BLaER1 (cell line): Measurements from ENCODE around the gene MN1.

Experiments
- H3K27ac ChIP-seq: shearing (Covaris generic); formaldehyde crosslinking; 2 replicates; pipeline ENCODE4 v1.8.1; 2022
- H3K27me3 ChIP-seq: shearing (Covaris generic); formaldehyde crosslinking; 2 replicates; pipeline ENCODE4 v1.8.1; 2022
- H3K36me3 ChIP-seq: shearing (Covaris generic); formaldehyde crosslinking; 2 replicates; pipeline ENCODE4 v1.8.1; 2022
- H3K4me1 ChIP-seq: shearing (Covaris generic); formaldehyde crosslinking; 2 replicates; pipeline ENCODE4 v1.8.1; 2022
- H3K4me2 ChIP-seq: shearing (Covaris generic); formaldehyde crosslinking; 2 replicates; pipeline ENCODE4 v1.8.1; 2022
- H3K4me3 ChIP-seq: shearing (Covaris generic); formaldehyde crosslinking; 2 replicates; pipeline ENCODE4 v1.8.1; 2022
- H3K9ac ChIP-seq: shearing (Covaris generic); formaldehyde crosslinking; 2 replicates; pipeline ENCODE4 v1.8.1; 2022
- H3K9me3 ChIP-seq: shearing (Covaris generic); formaldehyde crosslinking; 2 replicates; pipeline ENCODE4 v1.8.1; 2022
- H4K20me1 ChIP-seq: shearing (Covaris generic); formaldehyde crosslinking; 2 replicates; pipeline ENCODE4 v1.8.1; 2022
- Cebpa-rat ChIP-seq: shearing (Covaris generic); IDR thresholded peaks from 2 replicates; pipeline ENCODE4 v1.8.1; 2022

Gene MN1

GRCh38 chr22:27732391-27732790 is 69.2 kb downstream of the MN1 start:
- H3K9me3 ChIP-seq: no peaks in the 10 kb centered on the region
- no peaks in the 10 kb centered on the region for H3K36me3 ChIP-seq
- H3K4me3 ChIP-seq: no peak overlapping the region
- no peaks in the 10 kb centered on the region; the same call in 1 of the 2 replicates for H3K27me3 ChIP-seq
- H3K4me2 ChIP-seq: no peak overlapping the region
- peaks cover 15% of the 10 kb centered on the region for H3K4me1 ChIP-seq
- peak overlapping the region; percentile 22; the same call in 1 of the 2 replicates for H3K27ac ChIP-seq
- H3K9ac ChIP-seq: no peak overlapping the region
- TF ChIP-seq Cebpa-rat: no peak
- H4K20me1 ChIP-seq: no peaks in the 10 kb centered on the region

- Histone ChIP-seq H3K27ac (no peak overlapping the region), H3K27me3 (no peaks in the 10 kb centered on the region; the same call in 1 of the 2 replicates), H3K36me3 (no peaks in the 10 kb centered on the region), H3K9ac (no peak overlapping the region), H3K4me2 (no peak overlapping the region), H3K4me1 (peaks cover 23% of the 10 kb centered on the region), H3K4me3 (no peak overlapping the region), H4K20me1 (no peaks in the 10 kb centered on the region), H3K9me3 (no peaks in the 10 kb centered on the region)
- no peak for TF ChIP-seq Cebpa-rat
Measured at GRCh38 chr22:27731621-27732020, 69.9 kb downstream of the MN1 start.

DNA sequence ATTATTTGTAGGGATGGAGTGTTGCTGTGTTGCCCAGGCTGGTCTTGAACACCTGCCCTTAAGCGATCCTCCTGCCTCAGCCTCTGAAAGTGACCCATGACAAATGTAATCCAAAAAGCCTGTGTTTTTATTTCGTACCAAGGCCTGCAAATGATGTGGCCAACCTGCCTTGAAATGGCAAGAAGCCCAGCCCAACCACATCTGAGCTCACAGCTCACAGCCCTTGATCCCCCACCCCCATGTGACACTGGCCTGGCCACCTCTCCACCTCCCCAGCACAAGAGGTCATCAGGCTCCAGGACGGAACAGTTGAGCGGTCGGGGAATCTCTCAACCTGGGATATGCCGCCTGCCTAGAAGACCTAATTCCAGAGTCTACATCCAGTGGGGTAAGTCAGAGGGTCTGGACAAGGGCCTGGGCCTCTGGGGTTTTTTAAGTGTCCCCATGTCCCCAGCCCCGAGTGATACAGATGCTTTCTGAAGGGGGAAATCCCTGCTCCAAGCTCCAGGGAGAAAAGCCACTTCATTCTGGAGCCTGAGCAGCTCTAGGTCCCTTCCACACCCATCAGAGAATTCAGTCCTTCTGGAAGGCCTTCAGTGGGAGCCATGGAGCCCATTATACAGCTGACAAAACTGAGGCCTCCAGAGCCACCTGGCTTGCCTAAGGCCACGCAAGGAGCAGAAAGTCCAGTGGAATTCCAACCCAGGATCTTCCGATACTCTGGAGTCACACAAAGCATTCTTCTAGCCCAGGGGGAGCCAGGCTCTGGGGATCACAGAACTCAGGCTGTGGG is 70.7 kb downstream of the MN1 start:
- H3K9me3 ChIP-seq: no peaks in the 10 kb centered on the region
- H3K27me3 ChIP-seq: no peaks in the 10 kb centered on the region; the same call in 1 of the 2 replicates
- H3K4me2 ChIP-seq: no peak overlapping the region
- no peaks in the 10 kb centered on the region for H4K20me1 ChIP-seq
- H3K4me3 ChIP-seq: no peak overlapping the region
- TF ChIP-seq Cebpa-rat: no peak
- no peak overlapping the region for H3K27ac ChIP-seq
- no peak overlapping the region for H3K9ac ChIP-seq
- H3K4me1 ChIP-seq: peaks cover 31% of the 10 kb centered on the region
- H3K36me3 ChIP-seq: no peaks in the 10 kb centered on the region

GRCh38 chr22:27729246-27729645 is 72.3 kb downstream of the MN1 start:
- H3K9ac ChIP-seq: no peak overlapping the region
- H3K27ac ChIP-seq: no peak overlapping the region
- H3K4me1 ChIP-seq: peaks cover 31% of the 10 kb centered on the region
- no peaks in the 10 kb centered on the region for H3K36me3 ChIP-seq
- H3K4me3 ChIP-seq: no peak overlapping the region
- H3K4me2 ChIP-seq: no peak overlapping the region
- peaks cover 3% of the 10 kb centered on the region; the same call in 1 of the 2 replicates for H3K9me3 ChIP-seq
- no peaks in the 10 kb centered on the region for H4K20me1 ChIP-seq
- TF ChIP-seq Cebpa-rat: no peak
- no peaks in the 10 kb centered on the region; the same call in 1 of the 2 replicates for H3K27me3 ChIP-seq

- Histone ChIP-seq H3K4me2 (peak overlapping the region; percentile 83), H3K4me3 (no peak overlapping the region), H4K20me1 (no peaks in the 10 kb centered on the region), H3K9ac (no peak overlapping the region; the same call in 1 of the 2 replicates), H3K4me1 (peaks cover 31% of the 10 kb centered on the region), H3K9me3 (peaks cover 14% of the 10 kb centered on the region; the same call in 1 of the 2 replicates), H3K27me3 (no peaks in the 10 kb centered on the region; the same call in 1 of the 2 replicates), H3K27ac (peak overlapping the region; percentile 54; the same call in 1 of the 2 replicates), H3K36me3 (no peaks in the 10 kb centered on the region)
- no peak for TF ChIP-seq Cebpa-rat
Measured at GRCh38 chr22:27727673-27728451, 73.7 kb downstream of the MN1 start.

DNA sequence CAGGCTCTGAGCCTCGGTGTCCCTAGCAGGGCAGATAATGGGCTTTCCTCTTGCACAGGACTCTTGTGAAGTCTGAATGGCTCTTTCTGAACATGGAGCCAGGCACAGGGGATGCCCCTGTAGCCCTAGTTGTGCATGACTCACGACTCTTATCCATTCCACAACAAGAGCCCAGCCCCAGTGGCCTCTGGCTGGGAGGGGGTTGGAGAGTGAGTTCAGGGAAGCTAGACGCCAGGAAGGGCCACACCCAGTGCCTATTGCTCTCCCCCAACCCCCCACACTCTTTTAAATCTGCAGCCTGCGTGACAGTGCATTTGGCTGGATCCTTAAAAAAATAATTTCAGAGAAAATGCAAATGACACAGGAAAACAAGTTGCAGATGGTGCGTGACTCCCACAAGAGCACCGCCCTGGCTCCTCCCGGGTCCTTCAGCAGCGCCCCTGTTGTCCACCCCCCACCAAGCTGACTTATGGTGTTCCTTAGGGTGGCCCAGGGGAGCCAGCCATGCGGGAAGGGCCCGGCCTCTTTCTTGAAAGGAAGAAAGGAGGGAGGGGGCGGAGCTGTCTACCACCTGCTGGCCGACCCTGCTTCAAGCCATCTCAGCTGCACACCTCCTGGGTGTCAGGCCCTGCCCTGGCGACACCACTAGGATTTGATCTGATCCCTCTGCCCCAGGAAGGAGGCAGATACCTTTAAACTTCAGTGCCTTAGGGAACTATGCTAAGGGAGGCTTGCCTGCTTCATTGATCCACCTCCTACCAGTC is 74.7 kb downstream of the MN1 start:
- Histone ChIP-seq H3K4me3 (no peak overlapping the region), H3K27ac (peak overlapping the region; percentile 54), H3K36me3 (no peaks in the 10 kb centered on the region), H3K27me3 (no peaks in the 10 kb centered on the region; the same call in 1 of the 2 replicates), H3K4me1 (peaks cover 31% of the 10 kb centered on the region), H4K20me1 (no peaks in the 10 kb centered on the region), H3K4me2 (peak overlapping the region; percentile 83), H3K9me3 (peaks cover 14% of the 10 kb centered on the region; the same call in 1 of the 2 replicates), H3K9ac (no peak overlapping the region; the same call in 1 of the 2 replicates)
- TF ChIP-seq Cebpa-rat: no peak

DNA sequence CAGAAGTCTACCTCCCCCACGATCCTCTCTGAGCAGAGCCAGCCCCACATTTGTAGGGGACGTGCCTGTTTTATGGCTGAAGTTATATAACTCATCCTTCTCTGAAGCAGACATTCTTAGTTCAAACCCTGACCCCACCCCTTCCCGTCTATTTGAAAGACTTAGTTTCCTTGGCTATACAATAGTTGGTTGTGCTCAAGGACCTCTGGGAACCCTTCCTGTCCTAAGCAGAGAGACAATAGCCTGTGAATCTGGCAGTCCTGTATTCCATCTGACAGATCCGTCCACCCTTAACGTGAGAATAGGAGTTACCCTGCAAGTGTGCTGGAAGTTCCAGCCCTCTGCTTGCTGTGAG is 75.2 kb downstream of the MN1 start:
- no peak overlapping the region for H3K9ac ChIP-seq
- H4K20me1 ChIP-seq: no peaks in the 10 kb centered on the region
- no peaks in the 10 kb centered on the region; the same call in 1 of the 2 replicates for H3K27me3 ChIP-seq
- H3K4me3 ChIP-seq: no peak overlapping the region
- no peak for TF ChIP-seq Cebpa-rat
- peaks cover 14% of the 10 kb centered on the region; the same call in 1 of the 2 replicates for H3K9me3 ChIP-seq
- H3K4me1 ChIP-seq: peaks cover 31% of the 10 kb centered on the region
- no peaks in the 10 kb centered on the region for H3K36me3 ChIP-seq
- peak overlapping the region; percentile 83 for H3K4me2 ChIP-seq
- H3K27ac ChIP-seq: peak overlapping the region; percentile 54

DNA sequence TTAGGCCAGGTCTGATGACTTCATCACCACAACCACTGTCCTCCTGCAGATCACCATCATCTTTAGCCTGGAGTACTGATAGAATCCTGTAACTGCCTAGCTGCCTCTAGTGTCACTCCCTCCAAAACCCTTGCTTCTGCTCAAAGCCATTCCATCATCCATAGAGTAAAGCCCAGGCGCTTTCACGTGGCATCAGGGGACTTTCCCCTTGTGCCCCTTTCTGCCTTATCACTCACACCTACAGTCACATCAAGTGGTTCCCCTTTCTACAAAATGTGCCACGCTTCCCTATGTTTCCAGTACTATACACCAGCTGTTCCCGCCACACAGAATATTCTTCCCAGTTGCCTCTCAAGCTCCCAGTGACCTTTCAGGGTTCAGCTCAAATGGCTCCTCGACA is 75.9 kb downstream of the MN1 start:
- H3K9me3 ChIP-seq: peaks cover 14% of the 10 kb centered on the region; the same call in 1 of the 2 replicates
- TF ChIP-seq Cebpa-rat: no peak
- H4K20me1 ChIP-seq: no peaks in the 10 kb centered on the region
- H3K4me1 ChIP-seq: peaks cover 35% of the 10 kb centered on the region
- no peak overlapping the region for H3K4me3 ChIP-seq
- H3K36me3 ChIP-seq: no peaks in the 10 kb centered on the region
- no peaks in the 10 kb centered on the region; the same call in 1 of the 2 replicates for H3K27me3 ChIP-seq
- H3K27ac ChIP-seq: no peak overlapping the region
- H3K9ac ChIP-seq: no peak overlapping the region
- H3K4me2 ChIP-seq: no peak overlapping the region

DNA sequence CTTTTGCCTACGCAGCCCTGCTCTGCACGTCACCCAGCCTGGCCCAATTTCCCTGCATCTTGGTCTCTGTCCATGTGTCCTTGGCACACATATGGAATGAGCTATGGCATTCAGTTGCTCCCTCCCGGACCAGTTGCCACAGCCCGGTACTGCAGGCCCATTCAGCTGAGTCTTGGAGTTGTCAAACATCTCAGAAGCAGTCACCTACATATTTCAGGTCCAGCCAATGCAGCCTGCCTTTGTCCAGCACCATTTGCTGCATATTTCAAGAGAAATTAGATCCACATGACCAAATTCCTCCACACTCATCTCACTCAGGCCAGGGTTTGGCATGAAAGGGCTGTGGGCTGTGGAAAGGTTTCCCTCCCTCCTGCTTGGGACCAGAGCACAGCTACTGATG is 76.8 kb downstream of the MN1 start:
- no peaks in the 10 kb centered on the region for H3K36me3 ChIP-seq
- H3K27me3 ChIP-seq: no peaks in the 10 kb centered on the region; the same call in 1 of the 2 replicates
- TF ChIP-seq Cebpa-rat: no peak
- H3K4me3 ChIP-seq: no peak overlapping the region
- H4K20me1 ChIP-seq: no peaks in the 10 kb centered on the region
- no peak overlapping the region for H3K9ac ChIP-seq
- no peak overlapping the region for H3K27ac ChIP-seq
- no peak overlapping the region for H3K4me2 ChIP-seq
- H3K9me3 ChIP-seq: peaks cover 14% of the 10 kb centered on the region; the same call in 1 of the 2 replicates
- peaks cover 45% of the 10 kb centered on the region for H3K4me1 ChIP-seq
